ENCODE measurements around the gene CLTA.

The CLTA gene, protein sequence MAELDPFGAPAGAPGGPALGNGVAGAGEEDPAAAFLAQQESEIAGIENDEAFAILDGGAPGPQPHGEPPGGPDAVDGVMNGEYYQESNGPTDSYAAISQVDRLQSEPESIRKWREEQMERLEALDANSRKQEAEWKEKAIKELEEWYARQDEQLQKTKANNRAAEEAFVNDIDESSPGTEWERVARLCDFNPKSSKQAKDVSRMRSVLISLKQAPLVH

DNA sequence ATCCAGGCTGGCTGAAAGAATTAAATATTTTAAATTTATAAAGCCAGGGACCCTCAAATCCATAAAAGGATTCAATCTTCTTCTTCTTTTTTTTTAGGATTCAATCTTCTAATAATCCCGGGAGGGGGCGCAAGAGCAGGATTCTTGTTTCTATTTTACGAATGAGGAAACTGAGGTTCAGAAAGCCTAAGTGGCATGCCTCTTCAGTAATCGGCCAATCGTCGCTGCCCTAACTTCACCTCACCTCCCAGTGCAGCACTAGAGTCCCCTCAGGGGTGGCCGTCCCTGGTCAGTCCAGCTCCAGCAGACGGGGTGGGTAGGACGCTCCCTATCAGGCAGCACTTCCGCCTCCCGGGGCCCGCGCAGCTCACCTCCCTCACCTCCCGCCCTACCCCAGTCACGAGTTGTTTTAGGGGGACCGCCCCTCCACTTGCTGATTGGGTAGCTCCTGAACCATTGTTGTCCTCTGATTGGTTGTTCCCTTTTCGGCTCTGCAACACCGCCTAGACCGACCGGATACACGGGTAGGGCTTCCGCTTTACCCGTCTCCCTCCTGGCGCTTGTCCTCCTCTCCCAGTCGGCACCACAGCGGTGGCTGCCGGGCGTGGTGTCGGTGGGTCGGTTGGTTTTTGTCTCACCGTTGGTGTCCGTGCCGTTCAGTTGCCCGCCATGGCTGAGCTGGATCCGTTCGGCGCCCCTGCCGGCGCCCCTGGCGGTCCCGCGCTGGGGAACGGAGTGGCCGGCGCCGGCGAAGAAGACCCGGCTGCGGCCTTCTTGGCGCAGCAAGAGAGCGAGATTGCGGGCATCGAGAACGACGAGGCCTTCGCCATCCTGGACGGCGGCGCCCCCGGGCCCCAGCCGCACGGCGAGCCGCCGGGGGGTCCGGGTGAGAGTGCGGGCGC lies at the start of gene CLTA:
TSS of gene CLTA (plus strand) at position 534 of the 902 bp plus-strand sequence. CDS start at position 670, 136 bp downstream.
- Mint-ChIP-seq H3K9me3 (no peaks in the 10 kb centered on the region), H3K4me1 (ENCODE audit: low read depth) (peaks cover 47% of the 10 kb centered on the region), H3K36me3 (ENCODE audit: low read depth) (peaks cover 16% of the 10 kb centered on the region), H3K4me3 (peak within 1 kb of the TSS; percentile 92), H3K27me3 (no peaks in the 10 kb centered on the region), H3K27ac (peak within 1 kb of the TSS; percentile 84)

DNA sequence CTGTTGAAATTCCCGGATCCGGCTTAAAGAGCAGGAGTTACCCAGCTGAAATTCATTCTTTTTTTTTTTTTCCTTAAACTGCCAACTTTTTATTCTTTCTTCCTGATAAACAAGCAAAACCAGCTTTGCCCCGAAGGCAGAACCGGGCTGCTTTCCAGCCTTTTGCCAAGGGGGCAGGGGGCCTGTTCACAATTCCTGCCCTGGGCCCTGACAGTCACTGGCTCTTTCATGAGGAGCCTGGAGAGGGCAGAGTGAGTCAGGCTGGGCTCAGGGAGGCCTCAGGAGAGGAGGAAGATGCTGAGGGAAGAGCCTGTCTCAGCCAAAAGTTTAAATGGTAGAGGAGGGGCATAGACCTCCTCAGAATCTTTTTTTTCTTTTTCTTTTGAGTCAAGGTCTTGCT lies 49.4 kb upstream of the CLTA start:
- H3K27me3 Mint-ChIP-seq, result no peaks in the 10 kb centered on the region
- H3K4me3 Mint-ChIP-seq, result peak overlapping the region; percentile 54
- H3K27ac Mint-ChIP-seq, result peak overlapping the region; percentile 47
- peaks cover 11% of the 10 kb centered on the region for H3K9me3 Mint-ChIP-seq
- peaks cover 16% of the 10 kb centered on the region for H3K36me3 Mint-ChIP-seq (ENCODE audit: low read depth)
- peaks cover 94% of the 10 kb centered on the region for H3K4me1 Mint-ChIP-seq (ENCODE audit: low read depth)

DNA sequence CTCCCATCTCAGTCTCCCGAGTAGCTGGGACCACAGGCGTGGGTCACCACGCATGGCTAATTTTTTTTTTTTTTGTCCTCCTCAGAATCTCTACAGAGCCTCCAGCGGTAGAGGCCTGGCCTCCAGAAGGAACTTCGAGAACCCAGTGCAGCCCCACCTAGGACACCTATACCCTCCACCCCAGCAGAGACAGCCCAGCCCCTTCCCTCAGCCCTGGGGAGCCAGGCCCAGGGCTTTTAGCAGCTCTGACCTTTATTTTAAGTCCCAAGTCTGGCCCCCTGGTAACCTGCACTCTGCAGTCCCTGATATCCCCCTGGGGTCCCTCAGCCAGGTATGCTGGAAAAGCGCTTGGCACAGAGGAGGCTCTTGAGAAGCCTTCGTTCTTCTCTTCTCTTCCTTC lies 49.0 kb upstream of the CLTA start:
- Mint-ChIP-seq H3K4me3 (no peak overlapping the region), H3K9me3 (peaks cover 13% of the 10 kb centered on the region), H3K36me3 (ENCODE audit: low read depth) (peaks cover 18% of the 10 kb centered on the region), H3K27me3 (no peaks in the 10 kb centered on the region), H3K4me1 (ENCODE audit: low read depth) (peaks cover 96% of the 10 kb centered on the region), H3K27ac (peak overlapping the region; percentile 74)

DNA sequence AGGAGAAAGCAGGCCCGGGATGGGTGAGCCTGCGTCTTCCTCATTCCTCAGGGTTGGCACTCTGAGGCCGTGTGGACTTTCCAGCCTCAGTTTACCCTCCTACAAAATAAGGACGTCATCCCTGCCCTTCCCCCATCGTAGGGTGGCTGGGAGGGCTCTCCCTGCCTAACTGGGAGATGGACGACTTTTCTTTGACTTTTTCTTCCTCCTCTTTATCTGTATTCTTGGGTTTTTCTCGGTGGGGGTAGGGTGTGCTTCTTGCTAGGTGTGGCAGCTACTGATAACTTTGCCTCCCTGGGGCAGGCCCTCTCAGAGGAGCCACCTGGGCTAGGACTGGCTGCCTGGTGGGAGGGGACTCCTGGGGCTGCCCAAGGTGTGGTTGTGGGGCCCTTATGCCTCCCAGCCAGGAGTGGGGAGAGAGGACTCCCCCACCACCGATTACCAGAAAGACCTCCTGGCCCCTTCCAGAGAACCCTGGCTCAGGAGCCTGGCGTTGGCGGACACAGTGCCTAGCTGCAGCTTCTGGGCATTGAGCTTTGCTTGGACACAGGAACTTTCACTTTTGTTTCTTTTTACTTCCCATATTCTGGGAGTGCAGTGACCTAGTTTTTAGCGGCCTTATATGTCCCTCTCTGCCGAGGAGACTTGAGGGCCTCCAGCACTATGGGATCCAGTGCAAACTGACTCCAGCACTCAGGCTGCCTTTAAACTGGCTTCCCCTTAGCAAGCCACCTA lies 48.0 kb upstream of the CLTA start:
- peak overlapping the region; percentile 81 for H3K4me3 Mint-ChIP-seq
- peaks cover 97% of the 10 kb centered on the region for H3K4me1 Mint-ChIP-seq (ENCODE audit: low read depth)
- peaks cover 24% of the 10 kb centered on the region for H3K36me3 Mint-ChIP-seq (ENCODE audit: low read depth)
- peak overlapping the region; percentile 74 for H3K27ac Mint-ChIP-seq
- no peaks in the 10 kb centered on the region for H3K27me3 Mint-ChIP-seq
- peaks cover 13% of the 10 kb centered on the region for H3K9me3 Mint-ChIP-seq

DNA sequence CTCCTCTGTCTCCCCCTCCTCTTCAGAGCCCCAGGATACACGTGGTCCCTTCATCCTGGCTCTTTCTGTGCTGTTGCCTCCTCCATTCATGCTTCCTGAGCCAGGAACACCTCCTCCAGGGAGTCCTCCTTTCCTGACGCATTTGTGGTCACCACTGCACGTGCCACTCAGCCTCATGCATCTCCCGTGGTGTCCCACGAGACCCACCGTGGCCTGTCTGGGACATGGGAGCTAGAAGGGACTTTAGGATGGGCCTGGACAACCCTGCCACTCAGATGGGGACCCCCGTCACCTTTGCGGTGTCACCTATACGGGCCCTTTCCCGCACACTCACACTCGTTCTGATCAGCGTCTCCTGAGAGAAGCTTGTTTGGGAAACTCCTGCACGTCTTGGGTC lies 47.5 kb upstream of the CLTA start:
- Mint-ChIP-seq H3K9me3 (peaks cover 13% of the 10 kb centered on the region), H3K27ac (peak overlapping the region; percentile 74), H3K4me3 (peak overlapping the region; percentile 81), H3K4me1 (ENCODE audit: low read depth) (peaks cover 97% of the 10 kb centered on the region), H3K36me3 (ENCODE audit: low read depth) (peaks cover 25% of the 10 kb centered on the region), H3K27me3 (no peaks in the 10 kb centered on the region)

DNA sequence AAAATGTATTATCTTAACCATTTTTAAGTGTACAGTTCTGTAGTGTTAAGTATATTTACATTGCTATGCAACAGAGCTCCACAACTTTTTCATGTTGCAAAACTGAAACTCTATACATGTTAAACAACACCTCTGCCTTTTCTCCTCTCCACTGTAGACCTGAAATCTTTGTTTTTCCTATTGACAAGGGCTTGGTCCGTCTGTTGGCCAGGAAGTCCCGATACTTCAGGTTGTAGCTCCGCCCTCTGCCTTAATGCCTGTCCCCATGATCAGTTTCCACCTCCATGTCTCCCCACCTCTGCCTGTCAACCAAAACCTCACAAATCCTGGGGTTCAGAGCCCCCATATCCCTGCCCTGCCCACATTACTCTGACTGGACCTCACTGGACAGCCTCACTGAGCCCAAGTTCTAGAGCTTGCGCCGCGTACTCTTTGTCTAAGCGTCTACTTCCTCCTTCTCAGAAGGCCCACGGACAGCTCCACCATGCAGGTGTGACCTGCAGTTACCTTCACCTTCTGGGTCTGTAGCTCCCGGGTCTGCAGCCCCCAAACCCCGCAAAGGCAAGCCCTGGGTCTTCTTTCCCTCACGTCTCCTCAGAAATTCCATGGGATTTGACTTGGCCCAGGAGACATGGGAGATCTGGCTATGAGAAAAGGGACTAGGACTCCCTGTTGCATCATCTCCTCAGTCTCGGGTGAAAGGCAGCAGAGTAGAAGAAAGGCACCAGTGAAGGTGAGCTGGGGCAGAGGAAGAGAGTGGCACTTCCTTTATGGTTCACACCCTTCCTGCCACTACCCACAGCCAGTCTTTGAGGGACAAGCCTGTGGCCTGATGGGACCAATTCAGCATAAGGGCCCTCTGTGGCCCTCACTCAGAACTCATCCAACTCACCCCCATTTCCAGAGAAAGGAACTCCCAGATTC lies 46.1 kb upstream of the CLTA start:
- H3K27me3 Mint-ChIP-seq, result no peaks in the 10 kb centered on the region
- H3K4me3 Mint-ChIP-seq, result peak overlapping the region; percentile 81
- peak overlapping the region; percentile 74 for H3K27ac Mint-ChIP-seq
- H3K36me3 Mint-ChIP-seq (ENCODE audit: low read depth), result peaks cover 25% of the 10 kb centered on the region
- H3K4me1 Mint-ChIP-seq (ENCODE audit: low read depth), result peaks cover 93% of the 10 kb centered on the region
- peaks cover 13% of the 10 kb centered on the region for H3K9me3 Mint-ChIP-seq

DNA sequence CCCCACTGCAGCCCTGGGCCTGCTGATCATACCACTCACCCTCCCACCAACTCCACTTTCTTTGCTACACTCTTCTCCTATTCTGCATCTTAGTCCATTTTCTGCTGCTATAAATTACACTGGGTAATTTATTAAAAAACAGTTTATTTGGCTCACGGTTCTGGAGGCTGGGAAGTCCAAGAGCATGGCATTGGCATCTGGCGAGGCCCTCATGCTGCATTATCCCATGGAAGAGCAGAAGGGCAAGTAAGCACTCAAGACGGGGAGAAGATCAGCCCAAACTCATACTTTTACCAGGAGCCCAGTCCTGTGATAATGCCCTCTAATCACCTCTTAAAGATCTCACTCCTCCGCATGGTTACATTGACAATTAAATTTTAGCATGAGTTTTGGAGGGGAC lies 44.8 kb upstream of the CLTA start:
- Mint-ChIP-seq H3K9me3 (peaks cover 13% of the 10 kb centered on the region), H3K27ac (no peak overlapping the region), H3K36me3 (ENCODE audit: low read depth) (peaks cover 26% of the 10 kb centered on the region), H3K4me1 (ENCODE audit: low read depth) (peaks cover 90% of the 10 kb centered on the region), H3K4me3 (no peak overlapping the region), H3K27me3 (no peaks in the 10 kb centered on the region)

DNA sequence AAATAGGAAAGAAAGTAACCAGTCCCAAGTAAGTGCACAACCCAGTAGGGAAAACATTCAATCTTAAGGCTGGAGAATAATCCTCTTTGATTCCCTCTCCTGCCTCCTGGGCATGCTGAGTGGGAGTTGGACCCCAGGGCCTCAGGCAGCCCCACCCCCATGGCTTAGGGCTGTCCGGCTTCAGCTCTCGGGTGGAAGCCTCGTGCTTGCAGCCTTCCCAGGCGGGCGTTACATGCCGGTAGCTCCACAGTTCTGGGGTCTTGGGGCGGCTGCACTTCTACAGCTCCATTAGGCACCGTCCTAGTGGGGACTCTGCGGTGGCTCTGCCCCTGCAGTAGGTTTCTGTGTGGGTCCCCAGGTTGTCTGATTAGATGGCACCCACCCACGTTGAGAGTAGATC lies 44.1 kb upstream of the CLTA start:
- no peaks in the 10 kb centered on the region for H3K27me3 Mint-ChIP-seq
- no peak overlapping the region for H3K4me3 Mint-ChIP-seq
- peaks cover 30% of the 10 kb centered on the region for H3K36me3 Mint-ChIP-seq (ENCODE audit: low read depth)
- H3K27ac Mint-ChIP-seq, result no peak overlapping the region
- peaks cover 13% of the 10 kb centered on the region for H3K9me3 Mint-ChIP-seq
- peaks cover 90% of the 10 kb centered on the region for H3K4me1 Mint-ChIP-seq (ENCODE audit: low read depth)

DNA sequence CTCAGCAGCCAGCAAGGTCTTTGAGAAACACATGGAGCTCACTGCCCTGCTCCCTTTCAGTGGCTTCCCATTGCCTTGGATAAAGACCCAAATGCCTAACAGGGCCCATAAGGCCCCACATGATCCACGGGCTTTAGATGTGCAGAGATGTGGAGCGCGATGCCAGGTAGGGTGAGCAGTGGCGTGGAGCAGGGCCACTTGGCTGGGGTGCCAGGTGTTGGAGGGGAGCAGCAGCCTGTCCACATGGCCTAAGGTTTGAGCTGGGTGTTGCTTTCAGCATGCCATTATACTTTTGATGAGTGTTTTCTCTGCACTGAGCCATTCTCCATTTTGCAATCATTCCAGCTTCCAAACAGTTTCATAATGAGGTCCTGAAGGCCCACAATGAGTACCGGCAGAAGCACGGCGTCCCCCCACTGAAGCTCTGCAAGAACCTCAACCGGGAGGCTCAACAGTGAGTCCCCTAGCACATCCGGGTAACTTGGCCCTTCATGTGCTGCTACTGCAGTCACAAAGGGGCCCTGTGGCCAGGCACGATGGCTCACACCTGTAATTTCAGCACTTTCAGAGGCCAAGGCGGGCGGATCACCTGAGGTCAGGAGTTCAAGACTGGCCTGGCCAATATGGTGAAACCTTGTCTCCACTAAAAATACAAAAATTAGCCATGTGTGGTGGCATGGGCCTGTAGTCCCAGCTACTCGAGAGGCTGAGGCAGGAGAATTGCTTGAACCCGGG lies 43.1 kb upstream of the CLTA start:
- H3K36me3 Mint-ChIP-seq (ENCODE audit: low read depth), result peaks cover 34% of the 10 kb centered on the region
- no peak overlapping the region for H3K27ac Mint-ChIP-seq
- H3K4me1 Mint-ChIP-seq (ENCODE audit: low read depth), result peaks cover 90% of the 10 kb centered on the region
- no peak overlapping the region for H3K4me3 Mint-ChIP-seq
- H3K9me3 Mint-ChIP-seq, result peaks cover 13% of the 10 kb centered on the region
- no peaks in the 10 kb centered on the region for H3K27me3 Mint-ChIP-seq

DNA sequence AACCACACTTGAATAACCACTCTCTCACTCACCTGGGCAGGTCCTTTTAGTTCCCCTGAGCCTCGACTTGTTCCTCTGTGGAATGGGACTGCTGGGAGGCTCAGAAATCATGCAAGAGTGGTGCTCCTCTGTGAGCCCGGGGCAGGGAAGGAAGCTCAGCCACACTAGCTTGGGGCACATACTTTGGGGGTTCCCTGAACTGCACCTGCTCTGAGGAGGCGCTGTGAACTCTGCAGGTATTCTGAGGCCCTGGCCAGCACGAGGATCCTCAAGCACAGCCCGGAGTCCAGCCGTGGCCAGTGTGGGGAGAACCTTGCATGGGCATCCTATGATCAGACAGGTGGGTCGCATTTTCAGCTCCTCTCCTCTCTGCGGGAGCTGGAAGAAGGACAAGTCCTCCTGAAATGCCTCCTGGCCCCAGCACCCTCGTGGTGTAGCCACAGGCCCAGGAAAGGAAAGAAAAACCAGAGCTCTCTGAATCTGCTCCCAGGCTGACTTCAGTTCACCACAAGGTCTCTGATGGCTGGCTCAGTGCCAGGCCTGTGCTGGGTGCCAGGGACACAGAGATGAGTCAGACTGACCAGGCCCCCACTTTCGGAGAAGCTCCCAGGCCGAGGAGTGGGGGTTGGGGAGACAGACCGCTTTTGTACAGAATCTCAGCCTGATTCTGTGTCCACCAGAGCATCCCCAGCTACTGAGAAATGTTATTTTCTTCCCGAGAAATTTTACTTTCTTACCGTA lies 42.2 kb upstream of the CLTA start:
- H3K36me3 Mint-ChIP-seq (ENCODE audit: low read depth), result peaks cover 38% of the 10 kb centered on the region
- H3K9me3 Mint-ChIP-seq, result peaks cover 13% of the 10 kb centered on the region
- peaks cover 90% of the 10 kb centered on the region for H3K4me1 Mint-ChIP-seq (ENCODE audit: low read depth)
- H3K4me3 Mint-ChIP-seq, result peak overlapping the region; percentile 13
- no peaks in the 10 kb centered on the region for H3K27me3 Mint-ChIP-seq
- H3K27ac Mint-ChIP-seq, result no peak overlapping the region

DNA sequence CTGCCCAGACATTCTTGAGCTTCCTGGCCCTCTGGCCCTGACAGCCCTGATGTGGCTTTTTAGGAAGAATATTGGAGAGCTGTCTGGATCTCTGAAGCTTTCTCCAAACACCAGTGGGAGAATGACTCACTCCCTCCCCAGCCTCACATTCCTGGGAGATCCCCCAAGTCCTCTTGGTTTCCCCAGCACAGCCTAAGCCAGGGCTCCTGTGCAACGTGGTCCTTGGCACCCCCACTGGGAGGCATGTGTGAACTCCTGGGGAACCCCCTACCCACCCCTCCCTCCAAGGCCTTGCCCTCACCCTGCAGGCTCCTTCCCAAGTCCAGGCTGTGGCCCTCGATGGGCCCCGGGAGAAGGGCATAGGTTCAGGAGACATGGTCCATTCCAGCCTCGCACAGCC lies 41.5 kb upstream of the CLTA start:
- Mint-ChIP-seq H3K27ac (no peak overlapping the region), H3K36me3 (ENCODE audit: low read depth) (peaks cover 39% of the 10 kb centered on the region), H3K4me1 (ENCODE audit: low read depth) (peaks cover 90% of the 10 kb centered on the region), H3K9me3 (peaks cover 13% of the 10 kb centered on the region), H3K27me3 (no peaks in the 10 kb centered on the region), H3K4me3 (peak overlapping the region; percentile 13)

DNA sequence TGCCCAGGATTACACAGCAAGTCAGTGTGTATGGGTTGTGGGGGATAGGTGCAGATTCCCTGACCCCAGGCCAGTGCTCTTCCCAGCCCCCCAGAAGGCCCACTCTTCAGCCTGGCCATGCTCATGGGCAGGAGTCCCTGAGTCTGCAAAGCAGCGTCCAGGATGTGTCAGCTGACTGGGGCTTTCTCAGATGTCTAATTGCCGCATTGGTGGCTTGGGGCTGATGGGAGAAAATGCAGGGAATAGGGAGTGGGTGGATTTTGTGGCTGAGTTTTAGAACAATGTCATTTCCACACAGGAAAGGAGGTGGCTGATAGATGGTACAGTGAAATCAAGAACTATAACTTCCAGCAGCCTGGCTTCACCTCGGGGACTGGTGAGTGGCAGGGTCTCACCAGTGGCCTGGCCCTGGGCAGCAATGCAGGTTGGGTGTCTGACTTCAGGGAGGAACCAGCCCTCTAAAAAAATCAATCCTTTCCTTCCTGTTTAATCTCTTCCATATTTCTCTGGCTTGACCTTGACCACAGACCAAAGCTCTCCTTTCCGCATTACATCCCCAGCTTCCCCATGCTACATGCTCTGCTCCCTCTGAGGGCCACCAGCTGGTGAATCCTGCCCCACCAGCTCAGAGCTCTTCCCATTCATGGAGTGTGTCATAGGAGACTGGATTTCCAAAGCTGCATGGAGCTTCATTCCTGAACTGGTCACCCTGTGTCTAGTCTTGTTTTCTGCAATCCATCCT lies 40.0 kb upstream of the CLTA start:
- Mint-ChIP-seq H3K27me3 (no peaks in the 10 kb centered on the region), H3K4me1 (ENCODE audit: low read depth) (peaks cover 83% of the 10 kb centered on the region), H3K36me3 (ENCODE audit: low read depth) (peaks cover 29% of the 10 kb centered on the region), H3K27ac (peak overlapping the region; percentile 91), H3K4me3 (peak overlapping the region; percentile 24), H3K9me3 (peaks cover 7% of the 10 kb centered on the region)

All from stimulated activated naive CD8-positive, alpha-beta T cell treated with anti-CD3 and anti-CD28 coated beads, Interleukin-15, Interleukin-2, amounts not matched to agents 100 ng/mL and 50 ng/mL, for 24 hours (primary cell).